H1 (cell line): Measurements from ENCODE around the gene RABL6. TPM values are rescaled to one million over a fixed set of nuclear protein-coding genes. Genes with fewer than 3 reads are reported as not detected.

Source experiments
- CTCF ChIA-PET: fragments of 300-600 bp; sonication (Branson Sonifier 250); formaldehyde crosslinking; loops from one replicate; lab custom pipeline; 2021; ENCODE audit not compliant: partially characterized antibody; lab: Charles Lee
- POLR2A ChIA-PET: fragments of 300-600 bp; sonication (Branson Sonifier 250); formaldehyde crosslinking; loops from one replicate; lab custom pipeline; 2021; ENCODE audit warnings: inconsistent platforms; ENCODE audit not compliant: partially characterized antibody; lab: Charles Lee
- DNase-seq, 2 experiments: peaks; one replicate each; pipeline versions ENCODE4 v3.0.0 to v3.0.0-alpha.2; 2010 to 2022; ENCODE audit warnings: low spot score in 2 of 2, low read depth in 1 of 2, mixed read lengths in 1 of 2
- FAIRE-seq: peaks from 2 replicates; lab custom pipeline; 2011; peaks lifted over from hg19 to GRCh38; lab: Jason Lieb, UNC
- H2AFZ ChIP-seq: 2 replicates; pipeline ENCODE4 v1.8.1; 2012; ENCODE audit warnings: low read length, inconsistent platforms
- H2AK5ac ChIP-seq: 2 replicates; pipeline ENCODE4 v1.6.1; 2013; ENCODE audit warnings: low read depth, low read length
- H2BK120ac ChIP-seq: replicated peaks from 2 replicates; pipeline ENCODE3; 2013; ENCODE audit warnings: low read depth, low read length, inconsistent platforms
- H2BK12ac ChIP-seq: 2 replicates; pipeline ENCODE4 v1.6.1; 2013; ENCODE audit warnings: low read depth, low read length
- H2BK15ac ChIP-seq: 2 replicates; pipeline ENCODE4 v1.6.1; 2013; ENCODE audit warnings: low read length
- H2BK20ac ChIP-seq: 2 replicates; pipeline ENCODE4 v1.6.1; 2013; ENCODE audit warnings: low read length
- H2BK5ac ChIP-seq: 2 replicates; pipeline ENCODE4 v1.6.1; 2013; ENCODE audit warnings: low read depth, low read length
- H3K14ac ChIP-seq: 2 replicates; pipeline ENCODE4 v1.6.1; 2013; ENCODE audit warnings: inconsistent platforms; ENCODE audit not compliant: insufficient read length
- H3K18ac ChIP-seq: 2 replicates; pipeline ENCODE4 v1.6.1; 2013; ENCODE audit warnings: low read length; ENCODE audit errors: extremely low read depth
- H3K23ac ChIP-seq: 2 replicates; pipeline ENCODE4 v1.6.1; 2013; ENCODE audit warnings: inconsistent platforms; ENCODE audit not compliant: insufficient read length
- H3K23me2 ChIP-seq: 2 replicates; pipeline ENCODE4 v1.6.1; 2013; ENCODE audit warnings: low read depth, low read length
- H3K27ac ChIP-seq: 2 replicates; pipeline ENCODE4 v1.6.1; 2011; ENCODE audit warnings: low read depth, low read length, inconsistent platforms
- H3K27me3 ChIP-seq, 4 experiments: replicated peaks in 1 of 4; 1 replicate in 1 of 4; 2 replicates in 3 of 4; pipeline versions ENCODE4 v1.6.1 to v1.8.1; 2011 to 2013; ENCODE audit warnings: low read length in 3 of 4, mild to moderate bottlenecking in 3 of 4, inconsistent platforms in 2 of 4, mixed read lengths in 2 of 4, moderate library complexity in 1 of 4; ENCODE audit not compliant: control insufficient read depth in 3 of 4, insufficient read depth in 3 of 4; ENCODE audit errors: extremely low read depth in 1 of 4
- H3K36me3 ChIP-seq, 4 experiments: 2 replicates each; pipeline versions ENCODE4 v1.6.1 to v1.8.1; 2011 to 2013; ENCODE audit warnings: mild to moderate bottlenecking in 4 of 4, low read length in 3 of 4, moderate library complexity in 2 of 4, control low read depth in 1 of 4, inconsistent platforms in 1 of 4; ENCODE audit not compliant: insufficient read depth in 4 of 4, control insufficient read depth in 2 of 4
- H3K4ac ChIP-seq: replicated peaks from 2 replicates; pipeline ENCODE3; 2013; ENCODE audit warnings: low read length, low read depth, mixed read lengths, inconsistent platforms; ENCODE audit not compliant: insufficient read length
- H3K4me1 ChIP-seq, 4 experiments: replicated peaks in 1 of 4; 1 replicate in 1 of 4; 2 replicates in 3 of 4; pipeline versions ENCODE4 v1.6.1 to v1.8.1; 2011 to 2013; ENCODE audit warnings: low read length in 3 of 4, inconsistent platforms in 2 of 4, mixed read lengths in 1 of 4; ENCODE audit not compliant: insufficient read depth in 4 of 4, control insufficient read depth in 3 of 4
- H3K4me2 ChIP-seq, 2 experiments: 2 replicates each; pipeline versions ENCODE4 v1.6.1 to v1.8.1; 2011 to 2013; ENCODE audit warnings: low read depth in 2 of 2, low read length in 2 of 2, control low read depth in 1 of 2, inconsistent platforms in 1 of 2, mild to moderate bottlenecking in 1 of 2; ENCODE audit not compliant: insufficient read depth in 1 of 2
- H3K4me3 ChIP-seq, 4 experiments: fragments of 200-600, 300-600 bp in 1 of 4; sonication (generic), shearing (Covaris generic), sonication (Bioruptor Twin) in 1 of 4; 2 replicates each; pipeline versions ENCODE4 v1.5.1 to v1.8.1; 2011 to 2016; ENCODE audit warnings: low read length in 4 of 4, low read depth in 3 of 4, control low read depth in 2 of 4, inconsistent platforms in 2 of 4, mild to moderate bottlenecking in 2 of 4, mixed read lengths in 1 of 4, moderate library complexity in 1 of 4; ENCODE audit not compliant: insufficient read depth in 2 of 4; ENCODE audit errors: extremely low read depth in 1 of 4
- H3K56ac ChIP-seq: replicated peaks from 2 replicates; pipeline ENCODE3; 2013; ENCODE audit warnings: low read depth, mild to moderate bottlenecking, mixed read lengths, low read length, inconsistent platforms; ENCODE audit not compliant: insufficient read length
- H3K79me1 ChIP-seq: 2 replicates; pipeline ENCODE4 v1.6.1; 2013; ENCODE audit warnings: low read depth, low read length, control low read depth
- H3K79me2 ChIP-seq, 2 experiments: 2 replicates each; pipeline versions ENCODE4 v1.6.1 to v1.8.1; 2012 to 2013; ENCODE audit warnings: low read length in 2 of 2, mild to moderate bottlenecking in 2 of 2, inconsistent platforms in 1 of 2; ENCODE audit not compliant: insufficient read depth in 2 of 2, control insufficient read depth in 1 of 2
- H3K9ac ChIP-seq, 4 experiments: replicated peaks in 1 of 4; 1 replicate in 1 of 4; 2 replicates in 3 of 4; pipeline versions ENCODE4 v1.6.1 to v1.8.1; 2011 to 2013; ENCODE audit warnings: low read depth in 3 of 4, low read length in 3 of 4, control low read depth in 2 of 4, mild to moderate bottlenecking in 2 of 4, moderate library complexity in 2 of 4, inconsistent platforms in 1 of 4; ENCODE audit errors: extremely low read depth in 1 of 4
- H3K9me3 ChIP-seq, 2 experiments: 2 replicates each; pipeline versions ENCODE4 v1.6.1 to v1.8.1; 2012 to 2013; ENCODE audit warnings: mild to moderate bottlenecking in 2 of 2, moderate library complexity in 2 of 2, control low read depth in 1 of 2, inconsistent platforms in 1 of 2, low read depth in 1 of 2, low read length in 1 of 2, mixed read lengths in 1 of 2; ENCODE audit not compliant: insufficient read depth in 2 of 2
- H4K20me1 ChIP-seq, 2 experiments: replicated peaks in 1 of 2; 2 replicates each; pipeline versions ENCODE3 to v1.8.1; 2011 to 2013; ENCODE audit warnings: inconsistent platforms in 2 of 2, low read length in 2 of 2, mild to moderate bottlenecking in 1 of 2; ENCODE audit not compliant: insufficient read depth in 2 of 2, control insufficient read depth in 1 of 2
- H4K5ac ChIP-seq: 2 replicates; pipeline ENCODE4 v1.6.1; 2013; ENCODE audit warnings: low read length, low read depth, mixed read lengths, inconsistent platforms; ENCODE audit not compliant: insufficient read length
- H4K8ac ChIP-seq: 2 replicates; pipeline ENCODE4 v1.8.0; 2013; ENCODE audit warnings: mild to moderate bottlenecking, moderate library complexity, low read length, inconsistent platforms; ENCODE audit not compliant: insufficient read depth; ENCODE audit errors: extremely low read depth
- H4K91ac ChIP-seq: replicated peaks from 2 replicates; pipeline ENCODE3; 2013; ENCODE audit warnings: low read length, mixed read lengths, inconsistent platforms; ENCODE audit not compliant: insufficient read length
- ASH2L ChIP-seq: fragments of 200-600, 300-600 bp; sonication (generic); IDR thresholded peaks from one replicate; pipeline ENCODE4 v1.7.1; 2017; ENCODE audit warnings: low read length
- CHD2 ChIP-seq: IDR thresholded peaks from 2 replicates; pipeline ENCODE4 v1.6.1; 2012; ENCODE audit warnings: low read length, improper control_type of control experiment
- CREB1 ChIP-seq: IDR thresholded peaks from 2 replicates; pipeline ENCODE4 v1.6.1; 2012; ENCODE audit warnings: inconsistent platforms
- MAFK ChIP-seq: IDR thresholded peaks from 2 replicates; pipeline ENCODE4 v1.6.1; 2012; ENCODE audit warnings: low read depth, mild to moderate bottlenecking, improper control_type of control experiment, low read length
- RNF2 ChIP-seq: fragments of 200-900, 300-1000 bp; sonication (generic); IDR thresholded peaks from 2 replicates; pipeline ENCODE4 v1.7.1; 2016; ENCODE audit warnings: borderline replicate concordance, low read depth, mild to moderate bottlenecking, antibody characterized with exemption, low read length; ENCODE audit not compliant: poor library complexity, severe bottlenecking; ENCODE audit errors: missing control alignments
- SIX5 ChIP-seq: IDR thresholded peaks from 2 replicates; pipeline ENCODE4 v1.6.1; 2011; ENCODE audit warnings: mild to moderate bottlenecking, low read depth, low read length
- SP1 ChIP-seq: IDR thresholded peaks from 2 replicates; pipeline ENCODE4 v1.6.1; 2011; ENCODE audit warnings: low read depth, low read length
- SP2 ChIP-seq: IDR thresholded peaks from 2 replicates; pipeline ENCODE4 v1.6.1; 2012; ENCODE audit warnings: mild to moderate bottlenecking, low read length, inconsistent platforms
- SRF ChIP-seq: IDR thresholded peaks from 2 replicates; pipeline ENCODE4 v1.6.1; 2011; ENCODE audit warnings: mild to moderate bottlenecking, low read depth, low read length, moderate library complexity
- YY1 ChIP-seq: IDR thresholded peaks from 2 replicates; pipeline ENCODE4 v1.6.1; 2011; ENCODE audit warnings: low read depth, mild to moderate bottlenecking, low read length
- ZNF274 ChIP-seq: IDR thresholded peaks from 2 replicates; pipeline ENCODE4 v1.7.0; 2012; ENCODE audit warnings: low read length, borderline replicate concordance; ENCODE audit errors: extremely low read depth
- WGBS, 2 experiments: shearing (Covaris generic) in 1 of 2; methylation state at CpG; one replicate each; pipeline versions ENCODE4 v1.1.6 to v1.1.7; 2013 to 2015; ENCODE audit warnings: low lambda C conversion rate in 2 of 2, mixed read lengths in 2 of 2, inconsistent platforms in 1 of 2, low coverage in 1 of 2, missing lambda C conversion rate in 1 of 2; ENCODE audit not compliant: insufficient replicate concordance in 2 of 2, insufficient coverage in 1 of 2, insufficient read length in 1 of 2; ENCODE audit errors: extremely low coverage in 1 of 2, missing lambda C conversion rate in 1 of 2; 5-methylcytosine and 5-hydroxymethylcytosine counted together
- polyA plus RNA-seq, 7 experiments: library from polyadenylated mRNA; depleted of rRNA in 3 of 7; stranded (reverse) in 5 of 7; unstranded in 2 of 7; fragments of >200 nt in 5 of 7; fragments of 200-250 nt in 2 of 7; gene quantifications; 1 replicate in 5 of 7; 2 replicates in 1 of 7; 4 replicates in 1 of 7; pipeline versions ENCODE4 v1.2.1 to v1.2.3, GENCODE V29; 2011 to 2013; ENCODE audit warnings: missing spikeins in 2 of 7, mixed read lengths in 2 of 7
- total RNA-seq: library from RNA; stranded (reverse); fragmentation: NEBNext Ultra II Directional; extraction: Animal tissue kit (Norgen Biotek cat#: 25700); gene quantifications from 2 replicates; pipeline ENCODE4 v1.2.1, GENCODE V29; 2021
- TF ChIP-seq, protein P1 (sequence below): IDR thresholded peaks from 2 replicates; pipeline ENCODE4 v1.6.1; 2012; ENCODE audit warnings: low read length, inconsistent platforms

Gene RABL6
- total and polyA plus RNA-seq, 2 of the 8 experiments (the other 6 are each of a cell fraction or from before 2014, with no cell fraction given): 70.1 to 130 TPM

DNA sequence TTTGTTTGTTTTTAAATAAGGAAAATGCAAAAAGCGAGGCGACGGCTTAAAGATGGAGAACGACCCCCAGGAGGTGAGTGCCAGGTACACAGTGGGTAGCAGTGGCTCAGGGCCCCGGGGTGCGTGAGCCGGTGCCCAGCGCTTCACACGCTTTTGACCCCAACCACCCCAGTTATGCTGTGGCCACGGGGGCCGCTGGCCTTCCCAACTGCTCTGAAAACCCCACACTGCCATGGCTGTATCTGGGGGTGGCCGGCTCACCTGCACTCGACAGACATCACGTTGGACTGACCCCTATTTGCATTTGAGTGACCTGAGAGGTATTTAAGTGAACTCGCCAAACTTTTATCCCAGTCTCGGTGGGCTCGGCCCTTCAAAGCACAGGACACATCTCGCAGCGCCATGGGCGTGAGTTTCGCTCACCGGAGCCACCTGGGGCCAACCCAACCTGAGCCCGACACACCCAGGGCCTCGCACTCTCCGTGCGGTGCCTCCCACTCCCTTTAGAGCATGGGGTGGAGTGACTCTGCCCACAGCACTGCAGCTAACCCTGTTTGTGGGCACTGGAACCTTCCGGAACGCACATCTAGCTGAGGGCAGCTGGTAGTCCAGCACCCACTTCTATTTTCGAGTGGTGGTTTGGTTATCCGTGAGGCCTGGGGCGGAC, 20.9 kb downstream of the RABL6 start:
- no peak overlapping the region for H3K4ac ChIP-seq
- H3K79me2 ChIP-seq: no peaks in the 10 kb centered on the region
- POLR2A ChIA-PET: interaction anchor here (0.7 to 20.5 kb wide), 4 partner anchors 20 to 29 kb away, joined by 3 to 248 read pairs (median 3); partner anchors contain the start of genes MAMDC4 and RABL6
- peaks cover 5 to 29% of the 10 kb centered on the region in 2 experiments for H4K20me1 ChIP-seq
- no peak overlapping the region for H3K4me3 ChIP-seq
- FAIRE-seq (no peak), DNase-seq (no peak)
- H2BK15ac ChIP-seq: no peak overlapping the region
- H4K5ac ChIP-seq: no peak overlapping the region
- H2AK5ac ChIP-seq: no peak overlapping the region
- no peak overlapping the region for H2BK20ac ChIP-seq
- no peak overlapping the region for H3K56ac ChIP-seq
- no peak overlapping the region for H3K18ac ChIP-seq
- H3K27ac ChIP-seq: no peak overlapping the region
- H2BK5ac ChIP-seq: peak overlapping the region; percentile 44; the same call in 1 of the 2 replicates
- peaks cover 17 to 59% (median 45%) of the 10 kb centered on the region in 4 experiments for H3K36me3 ChIP-seq
- H3K14ac ChIP-seq: no peak overlapping the region
- H3K9me3 ChIP-seq: no peaks in the 10 kb centered on the region
- H4K91ac ChIP-seq: no peak overlapping the region
- CTCF ChIA-PET: interaction anchor here (1.2 to 9.0 kb wide), 3 partner anchors 14 to 147 kb away, joined by 3 to 55 read pairs (median 3); partner anchors contain the start of gene AJM1
- no peaks in the 10 kb centered on the region for H3K27me3 ChIP-seq
- H4K8ac ChIP-seq: no peak overlapping the region; the same call in 1 of the 2 replicates
- H2BK12ac ChIP-seq: no peak overlapping the region
- no peaks in the 10 kb centered on the region; a peak in 1 of 7 replicates for H3K4me1 ChIP-seq
- H3K9ac ChIP-seq: no peak overlapping the region
- H3K79me1 ChIP-seq: peaks cover 4% of the 10 kb centered on the region; the same call in 1 of the 2 replicates
- no peak overlapping the region for H3K23ac ChIP-seq
- no peaks in the 10 kb centered on the region for H3K23me2 ChIP-seq
- H2BK120ac ChIP-seq: no peak overlapping the region
- no peak overlapping the region for H2AFZ ChIP-seq
- H3K4me2 ChIP-seq: no peak overlapping the region
- WGBS, 2 experiments: 93% methylated on average over 29 of the region's 31 CpGs; no CpG with 5 or more reads in 1 of the 2 experiments
- TF ChIP-seq SP2: no peak
- TF ChIP-seq ZNF274: no peak
- TF ChIP-seq, protein P1, sequence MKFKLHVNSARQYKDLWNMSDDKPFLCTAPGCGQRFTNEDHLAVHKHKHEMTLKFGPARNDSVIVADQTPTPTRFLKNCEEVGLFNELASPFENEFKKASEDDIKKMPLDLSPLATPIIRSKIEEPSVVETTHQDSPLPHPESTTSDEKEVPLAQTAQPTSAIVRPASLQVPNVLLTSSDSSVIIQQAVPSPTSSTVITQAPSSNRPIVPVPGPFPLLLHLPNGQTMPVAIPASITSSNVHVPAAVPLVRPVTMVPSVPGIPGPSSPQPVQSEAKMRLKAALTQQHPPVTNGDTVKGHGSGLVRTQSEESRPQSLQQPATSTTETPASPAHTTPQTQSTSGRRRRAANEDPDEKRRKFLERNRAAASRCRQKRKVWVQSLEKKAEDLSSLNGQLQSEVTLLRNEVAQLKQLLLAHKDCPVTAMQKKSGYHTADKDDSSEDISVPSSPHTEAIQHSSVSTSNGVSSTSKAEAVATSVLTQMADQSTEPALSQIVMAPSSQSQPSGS: no peak
- no peak for TF ChIP-seq SP1
- TF ChIP-seq ASH2L: no peak
- TF ChIP-seq SIX5: no peak
- TF ChIP-seq YY1: no peak
- no peak for TF ChIP-seq CREB1
- TF ChIP-seq CHD2: no peak
- TF ChIP-seq SRF: no peak
- no peak for TF ChIP-seq MAFK
- no peak for TF ChIP-seq RNF2
